Endothelial cell of umbilical vein (primary cell): ENCODE measurements around the gene SMIM10L1.

Experiments used
- FOS ChIP-seq: IDR thresholded peaks from 2 replicates; pipeline ENCODE4 v1.6.1; 2011; ENCODE audit warnings: mild to moderate bottlenecking, low read length, moderate library complexity, borderline replicate concordance; ENCODE audit not compliant: insufficient read depth
- POLR2A ChIP-seq: IDR thresholded peaks from 2 replicates; pipeline ENCODE4 v1.6.1; 2012; ENCODE audit warnings: low read depth, mild to moderate bottlenecking, control low read depth, low read length
- POLR2AphosphoS5 ChIP-seq: IDR thresholded peaks from 2 replicates; pipeline ENCODE4 v1.6.1; 2012; ENCODE audit warnings: low read depth, mild to moderate bottlenecking, control low read depth, low read length, moderate library complexity; ENCODE audit not compliant: insufficient read depth
- TF ChIP-seq, protein P1 (sequence below), 2 donors: IDR thresholded peaks; 1 replicate in 1 of 2; 2 replicates in 1 of 2; pipeline ENCODE4 v1.5.1; 2011; ENCODE audit warnings: low read length in 2 of 2, mild to moderate bottlenecking in 2 of 2, moderate library complexity in 2 of 2, control low read depth in 1 of 2, inconsistent platforms in 1 of 2, low read depth in 1 of 2; ENCODE audit not compliant: insufficient read depth in 1 of 2; ENCODE audit errors: extremely low read depth in 1 of 2

DNA sequence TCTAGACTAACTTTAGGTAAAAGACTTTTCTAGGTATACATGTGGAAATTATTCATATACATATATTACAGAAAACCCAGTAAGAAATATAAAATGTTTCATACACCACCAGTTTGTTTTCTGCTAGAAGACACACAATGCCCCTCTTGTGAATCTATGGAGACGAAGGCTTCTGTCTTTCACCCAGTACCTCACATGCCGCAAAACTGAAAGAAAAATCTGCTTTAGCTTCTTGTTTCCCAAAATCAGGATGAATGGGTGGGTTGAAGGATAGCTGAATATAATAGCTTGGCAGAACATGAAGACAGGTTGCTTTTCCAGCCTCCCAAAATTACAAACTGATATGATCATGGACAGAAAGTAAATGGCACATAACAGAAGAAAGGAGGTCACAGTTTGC lies 37.8 kb upstream of the SMIM10L1 start:
- TF ChIP-seq POLR2A (no peak), FOS (no peak), POLR2AphosphoS5 (no peak)
- TF ChIP-seq, protein P1, sequence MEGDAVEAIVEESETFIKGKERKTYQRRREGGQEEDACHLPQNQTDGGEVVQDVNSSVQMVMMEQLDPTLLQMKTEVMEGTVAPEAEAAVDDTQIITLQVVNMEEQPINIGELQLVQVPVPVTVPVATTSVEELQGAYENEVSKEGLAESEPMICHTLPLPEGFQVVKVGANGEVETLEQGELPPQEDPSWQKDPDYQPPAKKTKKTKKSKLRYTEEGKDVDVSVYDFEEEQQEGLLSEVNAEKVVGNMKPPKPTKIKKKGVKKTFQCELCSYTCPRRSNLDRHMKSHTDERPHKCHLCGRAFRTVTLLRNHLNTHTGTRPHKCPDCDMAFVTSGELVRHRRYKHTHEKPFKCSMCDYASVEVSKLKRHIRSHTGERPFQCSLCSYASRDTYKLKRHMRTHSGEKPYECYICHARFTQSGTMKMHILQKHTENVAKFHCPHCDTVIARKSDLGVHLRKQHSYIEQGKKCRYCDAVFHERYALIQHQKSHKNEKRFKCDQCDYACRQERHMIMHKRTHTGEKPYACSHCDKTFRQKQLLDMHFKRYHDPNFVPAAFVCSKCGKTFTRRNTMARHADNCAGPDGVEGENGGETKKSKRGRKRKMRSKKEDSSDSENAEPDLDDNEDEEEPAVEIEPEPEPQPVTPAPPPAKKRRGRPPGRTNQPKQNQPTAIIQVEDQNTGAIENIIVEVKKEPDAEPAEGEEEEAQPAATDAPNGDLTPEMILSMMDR (IDR thresholded peaks at IDR 0.05; ENCODE audit: extremely low read depth in 1 of 2, insufficient read depth in 1 of 2, low read depth in 1 of 2, low read length in 2 of 2), result no peak
